Activated naive CD8-positive, alpha-beta T cell (primary cell): ENCODE measurements around the gene SVIL.
"Not testable (repeated sequence)": the region's sequence is repeated elsewhere in the genome, so short reads cannot be mapped to it uniquely, and the experiment has no call there.

ENCODE experiments used
- H3K27ac Mint-ChIP-seq: one replicate; pipeline ENCODE4 v1.8.0; 2021; ENCODE audit warnings: mixed read lengths
- H3K27me3 Mint-ChIP-seq: one replicate; pipeline ENCODE4 v1.8.0; 2021; ENCODE audit warnings: mixed read lengths
- H3K36me3 Mint-ChIP-seq: one replicate; pipeline ENCODE4 v1.8.0; 2021; ENCODE audit warnings: mixed read lengths
- H3K4me1 Mint-ChIP-seq: one replicate; pipeline ENCODE4 v1.8.0; 2021; ENCODE audit warnings: low read depth, mixed read lengths
- H3K4me3 Mint-ChIP-seq: one replicate; pipeline ENCODE4 v1.8.0; 2021; ENCODE audit warnings: mild to moderate bottlenecking, mixed read lengths
- H3K9me3 Mint-ChIP-seq: one replicate; pipeline ENCODE4 v1.8.0; 2021; ENCODE audit warnings: low read depth, mixed read lengths

Gene SVIL

GRCh38 chr10:29512425-29512974 lies 122.3 kb downstream of the SVIL start:
- Mint-ChIP-seq H3K9me3 (no peaks in the 10 kb centered on the region), H3K27ac (no peak overlapping the region), H3K36me3 (peaks cover 2% of the 10 kb centered on the region), H3K4me3 (no peak overlapping the region), H3K27me3 (no peaks in the 10 kb centered on the region), H3K4me1 (no peaks in the 10 kb centered on the region)

GRCh38 chr10:29511806-29512205 lies 123.0 kb downstream of the SVIL start:
- not testable (repeated sequence) for H3K27ac Mint-ChIP-seq

GRCh38 chr10:29510483-29511157 lies 124.2 kb downstream of the SVIL start:
- H3K4me1 Mint-ChIP-seq, H3K4me3 Mint-ChIP-seq, H3K27ac Mint-ChIP-seq, H3K27me3 Mint-ChIP-seq, H3K9me3 Mint-ChIP-seq, H3K36me3 Mint-ChIP-seq: not testable (repeated sequence)

More at GRCh38 chr10:29511806-29512205, 123.0 kb downstream of the SVIL start:
- H3K4me3 Mint-ChIP-seq, H3K36me3 Mint-ChIP-seq, H3K27me3 Mint-ChIP-seq, H3K9me3 Mint-ChIP-seq, H3K4me1 Mint-ChIP-seq: not testable (repeated sequence)

- no peak overlapping the region for H3K4me3 Mint-ChIP-seq
- no peaks in the 10 kb centered on the region for H3K9me3 Mint-ChIP-seq
- no peak overlapping the region for H3K27ac Mint-ChIP-seq
- no peaks in the 10 kb centered on the region for H3K4me1 Mint-ChIP-seq
- no peaks in the 10 kb centered on the region for H3K27me3 Mint-ChIP-seq
- H3K36me3 Mint-ChIP-seq, result peaks cover 9% of the 10 kb centered on the region
Measured at GRCh38 chr10:29508554-29509244, 126.1 kb downstream of the SVIL start.

GRCh38 chr10:29507750-29508149 lies 127.0 kb downstream of the SVIL start:
- H3K36me3 Mint-ChIP-seq, H3K4me1 Mint-ChIP-seq, H3K9me3 Mint-ChIP-seq, H3K4me3 Mint-ChIP-seq, H3K27me3 Mint-ChIP-seq, H3K27ac Mint-ChIP-seq: not testable (repeated sequence)

- H3K9me3 Mint-ChIP-seq, H3K4me3 Mint-ChIP-seq, H3K27ac Mint-ChIP-seq, H3K4me1 Mint-ChIP-seq, H3K27me3 Mint-ChIP-seq, H3K36me3 Mint-ChIP-seq: not testable (repeated sequence)
Measured at GRCh38 chr10:29506324-29506921, 128.3 kb downstream of the SVIL start.

GRCh38 chr10:29502351-29502750 lies 132.4 kb downstream of the SVIL start:
- Mint-ChIP-seq H3K27ac (no peak overlapping the region), H3K4me1 (no peaks in the 10 kb centered on the region), H3K4me3 (no peak overlapping the region), H3K9me3 (no peaks in the 10 kb centered on the region), H3K27me3 (no peaks in the 10 kb centered on the region), H3K36me3 (peaks cover 9% of the 10 kb centered on the region)

GRCh38 chr10:29501692-29502091 lies 133.1 kb downstream of the SVIL start:
- no peak overlapping the region for H3K4me3 Mint-ChIP-seq
- peaks cover 9% of the 10 kb centered on the region for H3K36me3 Mint-ChIP-seq
- H3K4me1 Mint-ChIP-seq, result no peaks in the 10 kb centered on the region
- H3K27ac Mint-ChIP-seq, result no peak overlapping the region
- no peaks in the 10 kb centered on the region for H3K9me3 Mint-ChIP-seq
- H3K27me3 Mint-ChIP-seq, result no peaks in the 10 kb centered on the region

GRCh38 chr10:29499993-29500537 lies 134.7 kb downstream of the SVIL start:
- Mint-ChIP-seq H3K4me3 (no peak overlapping the region), H3K4me1 (peaks cover 3% of the 10 kb centered on the region), H3K27ac (no peak overlapping the region), H3K9me3 (no peaks in the 10 kb centered on the region), H3K27me3 (no peaks in the 10 kb centered on the region), H3K36me3 (peaks cover 6% of the 10 kb centered on the region)

- Mint-ChIP-seq H3K36me3 (peaks cover 9% of the 10 kb centered on the region), H3K9me3 (no peaks in the 10 kb centered on the region), H3K4me1 (peaks cover 3% of the 10 kb centered on the region), H3K27ac (no peak overlapping the region), H3K4me3 (no peak overlapping the region), H3K27me3 (no peaks in the 10 kb centered on the region)
Measured at GRCh38 chr10:29496341-29497162, 138.2 kb downstream of the SVIL start.

GRCh38 chr10:29495366-29495765 lies 139.4 kb downstream of the SVIL start:
- Mint-ChIP-seq H3K9me3 (no peaks in the 10 kb centered on the region), H3K27ac (no peak overlapping the region), H3K4me1 (peaks cover 3% of the 10 kb centered on the region), H3K4me3 (no peak overlapping the region), H3K36me3 (peaks cover 11% of the 10 kb centered on the region), H3K27me3 (no peaks in the 10 kb centered on the region)

GRCh38 chr10:29493697-29494096 lies 141.1 kb downstream of the SVIL start:
- peaks cover 3% of the 10 kb centered on the region for H3K4me1 Mint-ChIP-seq
- H3K27ac Mint-ChIP-seq, result no peak overlapping the region
- H3K36me3 Mint-ChIP-seq, result peaks cover 13% of the 10 kb centered on the region
- H3K4me3 Mint-ChIP-seq, result no peak overlapping the region
- no peaks in the 10 kb centered on the region for H3K9me3 Mint-ChIP-seq
- H3K27me3 Mint-ChIP-seq, result no peaks in the 10 kb centered on the region

GRCh38 chr10:29492774-29493173 lies 142.0 kb downstream of the SVIL start:
- no peak overlapping the region for H3K4me3 Mint-ChIP-seq
- no peaks in the 10 kb centered on the region for H3K27me3 Mint-ChIP-seq
- H3K4me1 Mint-ChIP-seq, result peaks cover 4% of the 10 kb centered on the region
- peaks cover 18% of the 10 kb centered on the region for H3K36me3 Mint-ChIP-seq
- no peaks in the 10 kb centered on the region for H3K9me3 Mint-ChIP-seq
- H3K27ac Mint-ChIP-seq, result no peak overlapping the region

- H3K9me3 Mint-ChIP-seq, result no peaks in the 10 kb centered on the region
- no peaks in the 10 kb centered on the region for H3K27me3 Mint-ChIP-seq
- H3K4me3 Mint-ChIP-seq, result no peak overlapping the region
- peaks cover 20% of the 10 kb centered on the region for H3K36me3 Mint-ChIP-seq
- no peak overlapping the region for H3K27ac Mint-ChIP-seq
- H3K4me1 Mint-ChIP-seq, result peaks cover 11% of the 10 kb centered on the region
Measured at GRCh38 chr10:29491918-29492317, 142.9 kb downstream of the SVIL start.
